ENCODE data around the gene AKAP13.

AKAP13 gene

DNA sequence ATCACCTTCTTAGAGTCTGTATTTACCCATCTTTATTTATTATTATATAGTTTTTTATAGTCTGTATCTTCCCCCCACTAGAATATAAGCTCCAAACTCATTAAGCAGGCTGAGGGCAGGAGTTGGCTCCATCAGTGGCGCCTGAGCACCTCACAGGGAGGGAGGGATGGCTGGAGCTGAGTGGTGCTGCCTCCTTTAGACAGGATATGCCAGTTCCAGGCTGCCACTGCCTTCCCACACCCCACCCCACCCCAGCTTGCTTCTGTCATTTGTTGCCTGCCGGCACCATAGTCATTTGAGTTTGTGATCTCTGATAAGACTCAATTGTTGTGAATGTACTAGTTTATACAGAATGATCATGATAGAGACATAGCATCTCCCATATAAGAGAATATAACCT is 328.8 kb downstream of the AKAP13 start:
- TF ChIP-seq, protein P1, sequence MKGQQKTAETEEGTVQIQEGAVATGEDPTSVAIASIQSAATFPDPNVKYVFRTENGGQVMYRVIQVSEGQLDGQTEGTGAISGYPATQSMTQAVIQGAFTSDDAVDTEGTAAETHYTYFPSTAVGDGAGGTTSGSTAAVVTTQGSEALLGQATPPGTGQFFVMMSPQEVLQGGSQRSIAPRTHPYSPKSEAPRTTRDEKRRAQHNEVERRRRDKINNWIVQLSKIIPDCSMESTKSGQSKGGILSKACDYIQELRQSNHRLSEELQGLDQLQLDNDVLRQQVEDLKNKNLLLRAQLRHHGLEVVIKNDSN (IDR thresholded peaks at IDR 0.05), result no peak
- TF ChIP-seq, protein P2, sequence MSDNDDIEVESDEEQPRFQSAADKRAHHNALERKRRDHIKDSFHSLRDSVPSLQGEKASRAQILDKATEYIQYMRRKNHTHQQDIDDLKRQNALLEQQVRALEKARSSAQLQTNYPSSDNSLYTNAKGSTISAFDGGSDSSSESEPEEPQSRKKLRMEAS (IDR thresholded peaks at IDR 0.05), result no peak
- TF ChIP-seq TCF12 (IDR thresholded peaks at IDR 0.05; ENCODE audit: low read depth) (no peak), YY1 (IDR thresholded peaks at IDR 0.05; ENCODE audit: low read depth) (no peak), ZBTB7A (IDR thresholded peaks at IDR 0.05; ENCODE audit: low read depth) (no peak), CEBPB (IDR thresholded peaks at IDR 0.05) (no peak), NFIC (IDR thresholded peaks at IDR 0.05) (no peak), FOXM1 (IDR thresholded peaks at IDR 0.05; ENCODE audit: borderline replicate concordance, low read depth) (no peak)
- TF ChIP-seq, protein P3, sequence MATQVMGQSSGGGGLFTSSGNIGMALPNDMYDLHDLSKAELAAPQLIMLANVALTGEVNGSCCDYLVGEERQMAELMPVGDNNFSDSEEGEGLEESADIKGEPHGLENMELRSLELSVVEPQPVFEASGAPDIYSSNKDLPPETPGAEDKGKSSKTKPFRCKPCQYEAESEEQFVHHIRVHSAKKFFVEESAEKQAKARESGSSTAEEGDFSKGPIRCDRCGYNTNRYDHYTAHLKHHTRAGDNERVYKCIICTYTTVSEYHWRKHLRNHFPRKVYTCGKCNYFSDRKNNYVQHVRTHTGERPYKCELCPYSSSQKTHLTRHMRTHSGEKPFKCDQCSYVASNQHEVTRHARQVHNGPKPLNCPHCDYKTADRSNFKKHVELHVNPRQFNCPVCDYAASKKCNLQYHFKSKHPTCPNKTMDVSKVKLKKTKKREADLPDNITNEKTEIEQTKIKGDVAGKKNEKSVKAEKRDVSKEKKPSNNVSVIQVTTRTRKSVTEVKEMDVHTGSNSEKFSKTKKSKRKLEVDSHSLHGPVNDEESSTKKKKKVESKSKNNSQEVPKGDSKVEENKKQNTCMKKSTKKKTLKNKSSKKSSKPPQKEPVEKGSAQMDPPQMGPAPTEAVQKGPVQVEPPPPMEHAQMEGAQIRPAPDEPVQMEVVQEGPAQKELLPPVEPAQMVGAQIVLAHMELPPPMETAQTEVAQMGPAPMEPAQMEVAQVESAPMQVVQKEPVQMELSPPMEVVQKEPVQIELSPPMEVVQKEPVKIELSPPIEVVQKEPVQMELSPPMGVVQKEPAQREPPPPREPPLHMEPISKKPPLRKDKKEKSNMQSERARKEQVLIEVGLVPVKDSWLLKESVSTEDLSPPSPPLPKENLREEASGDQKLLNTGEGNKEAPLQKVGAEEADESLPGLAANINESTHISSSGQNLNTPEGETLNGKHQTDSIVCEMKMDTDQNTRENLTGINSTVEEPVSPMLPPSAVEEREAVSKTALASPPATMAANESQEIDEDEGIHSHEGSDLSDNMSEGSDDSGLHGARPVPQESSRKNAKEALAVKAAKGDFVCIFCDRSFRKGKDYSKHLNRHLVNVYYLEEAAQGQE (IDR thresholded peaks at IDR 0.05; ENCODE audit: low read depth), result no peak

DNA sequence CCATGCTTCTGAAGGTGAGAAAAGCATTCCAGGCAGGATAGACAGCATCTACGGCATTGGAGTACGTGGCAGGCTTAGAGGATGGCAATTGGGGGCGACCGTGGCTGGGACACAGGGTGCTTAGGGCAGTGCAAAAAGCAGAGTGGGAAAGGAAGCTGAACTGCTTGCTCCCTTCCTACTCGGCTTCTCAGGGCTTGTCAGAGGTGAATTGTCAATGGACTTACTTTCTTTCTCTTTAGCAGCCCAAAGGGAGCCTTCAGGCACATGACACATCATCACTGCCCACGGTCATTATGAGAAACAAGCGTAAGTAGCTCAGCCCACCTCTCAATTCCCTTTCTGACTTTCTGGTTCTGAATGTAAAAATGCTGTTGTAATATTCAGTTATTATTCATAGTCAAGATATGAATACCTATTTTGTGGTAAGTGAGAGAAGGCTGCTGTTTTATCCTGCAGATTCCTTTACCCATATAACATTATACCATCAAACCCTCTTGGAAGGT is 330.0 kb downstream of the AKAP13 start:
- no peak for TF ChIP-seq NFIC (IDR thresholded peaks at IDR 0.05)
- no peak for TF ChIP-seq TAF1 (IDR thresholded peaks at IDR 0.05; ENCODE audit: low read depth)
- no peak for TF ChIP-seq YY1 (IDR thresholded peaks at IDR 0.05; ENCODE audit: low read depth)
- no peak for TF ChIP-seq ZBTB7A (IDR thresholded peaks at IDR 0.05; ENCODE audit: low read depth)
- no peak for TF ChIP-seq RAD21 (IDR thresholded peaks at IDR 0.05; ENCODE audit: low read depth)
- no peak for TF ChIP-seq FOXM1 (IDR thresholded peaks at IDR 0.05; ENCODE audit: borderline replicate concordance, low read depth)
- no peak for TF ChIP-seq EP300 (IDR thresholded peaks at IDR 0.05; ENCODE audit: borderline replicate concordance)
- TF ChIP-seq, protein P1 (IDR thresholded peaks at IDR 0.05), result no peak
- TF ChIP-seq TCF12 (IDR thresholded peaks at IDR 0.05; ENCODE audit: low read depth), result no peak
- no peak for TF ChIP-seq CREB1 (IDR thresholded peaks at IDR 0.05; ENCODE audit: low read depth)
- no peak for TF ChIP-seq CEBPB (IDR thresholded peaks at IDR 0.05)
- TF ChIP-seq EGR1 (IDR thresholded peaks at IDR 0.05), result no peak
- TF ChIP-seq, protein P3 (IDR thresholded peaks at IDR 0.05; ENCODE audit: low read depth), result no peak
- no peak for TF ChIP-seq TEAD4 (IDR thresholded peaks at IDR 0.05)
- TF ChIP-seq, protein P2 (IDR thresholded peaks at IDR 0.05), result no peak

DNA sequence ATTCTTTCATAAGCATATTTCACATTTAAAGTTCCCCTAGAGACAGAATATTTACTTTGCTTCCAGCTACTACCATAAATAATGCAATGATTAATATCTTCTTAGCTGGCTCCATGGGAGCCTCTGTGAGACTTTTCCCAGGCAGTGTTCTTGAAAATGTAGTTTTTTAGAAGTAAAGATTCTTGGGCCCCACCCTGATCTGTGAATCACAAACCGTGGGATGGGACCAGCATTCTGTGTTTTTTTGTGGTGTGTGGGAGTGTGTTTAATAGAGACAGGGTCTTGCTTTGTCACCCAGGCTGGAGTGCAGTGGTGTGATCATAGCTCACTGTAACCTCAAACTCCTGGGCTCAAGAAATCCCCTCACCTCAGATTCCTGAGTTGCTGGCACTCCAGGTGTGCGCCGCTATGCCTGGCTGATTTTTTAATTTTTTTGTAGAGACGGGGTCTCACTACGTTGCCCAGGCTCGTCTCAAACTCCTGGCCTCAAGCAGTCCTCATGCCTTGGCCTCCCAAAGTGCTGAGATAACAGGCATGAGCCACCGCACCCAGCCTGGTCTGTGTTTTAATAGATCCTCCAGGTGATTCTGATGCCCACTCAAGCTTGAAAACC is 331.3 kb downstream of the AKAP13 start:
- TF ChIP-seq ZBTB7A (IDR thresholded peaks at IDR 0.05; ENCODE audit: low read depth), result no peak
- TF ChIP-seq YY1 (IDR thresholded peaks at IDR 0.05; ENCODE audit: low read depth), result no peak
- TF ChIP-seq, protein P3 (IDR thresholded peaks at IDR 0.05; ENCODE audit: low read depth), result no peak
- no peak for TF ChIP-seq TAF1 (IDR thresholded peaks at IDR 0.05; ENCODE audit: low read depth)
- TF ChIP-seq, protein P1 (IDR thresholded peaks at IDR 0.05), result no peak
- TF ChIP-seq FOXM1 (IDR thresholded peaks at IDR 0.05; ENCODE audit: borderline replicate concordance, low read depth), result no peak
- no peak for TF ChIP-seq RAD21 (IDR thresholded peaks at IDR 0.05; ENCODE audit: low read depth)

DNA sequence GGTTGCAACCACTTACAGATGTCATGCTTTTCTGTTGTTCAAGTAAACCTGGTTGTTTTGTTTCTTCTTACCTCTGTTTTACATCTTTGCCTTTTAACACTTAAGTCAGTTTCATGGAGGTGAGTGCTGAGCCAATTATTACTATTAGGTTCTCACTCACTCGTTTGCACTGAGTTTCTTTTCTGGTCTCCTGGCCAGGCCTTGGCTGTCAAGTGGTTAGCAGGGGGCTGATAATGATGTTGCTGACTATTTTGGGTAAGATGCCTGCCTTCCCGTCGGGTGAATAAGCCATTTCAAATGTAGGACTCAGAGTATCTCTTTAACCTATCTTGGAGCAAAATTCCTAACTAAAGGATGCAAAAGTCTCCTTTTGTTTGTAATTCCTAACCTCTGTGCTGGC is 335.9 kb downstream of the AKAP13 start:
- TF ChIP-seq TAF1 (IDR thresholded peaks at IDR 0.05; ENCODE audit: low read depth) (no peak), YY1 (IDR thresholded peaks at IDR 0.05; ENCODE audit: low read depth) (no peak), FOXM1 (IDR thresholded peaks at IDR 0.05; ENCODE audit: borderline replicate concordance, low read depth) (no peak)
